Common myeloid progenitor, CD34-positive (primary cell): Measurements from ENCODE around the gene ACADSB.

Experiments used
- CTCF ChIA-PET: fragments of 350-600 bp; sonication (Branson Sonifier 250); formaldehyde crosslinking; loops from one replicate; lab custom pipeline; 2021; ENCODE audit warnings: antibody characterized with exemption; lab: Charles Lee
- POLR2A ChIA-PET: fragments of 350-600 bp; sonication (Branson Sonifier 250); formaldehyde crosslinking; loops from one replicate; lab custom pipeline; 2021; ENCODE audit warnings: antibody characterized with exemption; lab: Charles Lee
- DNase-seq, 3 donors: peaks; one replicate each; pipeline versions ENCODE4 v3.0.0 to v3.0.0-alpha.2; 2013
- H3K27ac ChIP-seq, 2 experiments: 1 replicate in 1 of 2; 2 replicates in 1 of 2; pipeline ENCODE4 v1.7.0; 2013; ENCODE audit warnings: inconsistent platforms in 2 of 2, low read length in 2 of 2, mild to moderate bottlenecking in 2 of 2, low read depth in 1 of 2, moderate library complexity in 1 of 2; ENCODE audit not compliant: severe bottlenecking in 2 of 2, insufficient read depth in 1 of 2, poor library complexity in 1 of 2
- H3K27me3 ChIP-seq, 5 experiments: replicated peaks in 2 of 5; 1 replicate in 3 of 5; 2 replicates in 2 of 5; pipeline versions ENCODE4 v1.6.1 to v1.7.0; 2013; ENCODE audit warnings: low read length in 4 of 5, mild to moderate bottlenecking in 2 of 5, moderate library complexity in 2 of 5, inconsistent platforms in 1 of 5; ENCODE audit not compliant: insufficient read depth in 5 of 5, control insufficient read depth in 4 of 5
- H3K36me3 ChIP-seq, 4 experiments: 1 replicate in 2 of 4; 2 replicates in 2 of 4; pipeline versions ENCODE4 v1.6.1 to v1.7.0; 2013; ENCODE audit warnings: low read length in 3 of 4, control low read depth in 1 of 4, mild to moderate bottlenecking in 1 of 4; ENCODE audit not compliant: control insufficient read depth in 4 of 4, insufficient read depth in 4 of 4
- H3K4me1 ChIP-seq, 4 experiments: 1 replicate in 3 of 4; 2 replicates in 1 of 4; pipeline versions ENCODE4 v1.6.1 to v1.7.1; 2013; ENCODE audit warnings: low read length in 3 of 4, mild to moderate bottlenecking in 3 of 4, control low read depth in 1 of 4, inconsistent platforms in 1 of 4, moderate library complexity in 1 of 4; ENCODE audit not compliant: control insufficient read depth in 4 of 4, insufficient read depth in 4 of 4; ENCODE audit errors: control extremely low read depth in 1 of 4
- H3K4me3 ChIP-seq, 7 experiments: 1 replicate in 4 of 7; 2 replicates in 3 of 7; pipeline versions ENCODE4 v1.5.1 to v1.7.0; 2013; ENCODE audit warnings: mild to moderate bottlenecking in 7 of 7, low read length in 6 of 7, moderate library complexity in 6 of 7, inconsistent platforms in 2 of 7, low read depth in 2 of 7, control low read depth in 1 of 7; ENCODE audit not compliant: insufficient read depth in 4 of 7, control insufficient read depth in 1 of 7; ENCODE audit errors: extremely low read depth in 1 of 7
- H3K9me3 ChIP-seq, 5 experiments: 1 replicate in 4 of 5; 2 replicates in 1 of 5; pipeline versions ENCODE4 v1.6.1 to v1.7.1; 2013; ENCODE audit warnings: low read length in 4 of 5, mild to moderate bottlenecking in 2 of 5, inconsistent platforms in 1 of 5, low read depth in 1 of 5, moderate library complexity in 1 of 5; ENCODE audit not compliant: control insufficient read depth in 4 of 5, insufficient read depth in 2 of 5; ENCODE audit errors: control extremely low read depth in 1 of 5
- WGBS: methylation state at CpG from one replicate; pipeline ENCODE4 v1.1.5; 2013; ENCODE audit not compliant: insufficient coverage; 5-methylcytosine and 5-hydroxymethylcytosine counted together

Gene ACADSB

GRCh38 chr10:123009105-123009820 is 457 bp downstream of the ACADSB start:
- Histone ChIP-seq H3K36me3 (peaks cover 0 to 8% (median 0%) of the 10 kb centered on the region in 4 experiments), H3K27ac (peak overlapping the region in 1 of 2 experiments; percentile 68), H3K9me3 (no peaks in the 10 kb centered on the region), H3K4me3 (peak overlapping the region; percentile 38 to 97 (median 77)), H3K27me3 (no peaks in the 10 kb centered on the region), H3K4me1 (peaks cover 10 to 31% (median 22%) of the 10 kb centered on the region in 4 experiments)
- POLR2A ChIA-PET = interaction anchor here (0.6 to 1.3 kb wide), 2 partner anchors 34 to 1398 kb away, joined by 3 read pairs; no protein-coding TSS in a partner anchor
- CTCF ChIA-PET = interaction anchor here (0.8 to 5.0 kb wide), 2 partner anchors 27 to 123 kb away, joined by 3 to 32 read pairs; partner anchors contain the start of gene PSTK
- WGBS = 0% methylated on average over 30 of the region's 34 CpGs
- DNase-seq = peak; percentile 8 to 44 (median 9)

GRCh38 chr10:123011987-123012386 is 3.2 kb downstream of the ACADSB start:
- ChIA-PET POLR2A (no interaction called here), CTCF (interaction anchor here (1.8 to 2.4 kb wide), 2 partner anchors 10 to 29 kb away, joined by 3 to 4 read pairs; no protein-coding TSS in a partner anchor)
- no peak overlapping the region for H3K27ac ChIP-seq
- no peaks in the 10 kb centered on the region for H3K27me3 ChIP-seq
- WGBS = 100% methylated on average over 3 of the region's 3 CpGs
- no peak overlapping the region for H3K4me3 ChIP-seq
- H3K4me1 ChIP-seq = peaks cover 10 to 28% (median 22%) of the 10 kb centered on the region in 4 experiments
- H3K36me3 ChIP-seq = peaks cover 0 to 5% (median 0%) of the 10 kb centered on the region in 4 experiments
- no peaks in the 10 kb centered on the region for H3K9me3 ChIP-seq
- DNase-seq = no peak

GRCh38 chr10:123013456-123014419 is 4.9 kb downstream of the ACADSB start:
- DNase-seq = no peak
- H3K4me3 ChIP-seq = no peak overlapping the region
- WGBS = 96% methylated on average over 33 of the region's 43 CpGs
- ChIA-PET CTCF (interaction anchor here (0.9 to 2.4 kb wide), 5 partner anchors 27 to 141 kb away, joined by 3 to 7 read pairs (median 4); no protein-coding TSS in a partner anchor), POLR2A (no interaction called here)
- H3K4me1 ChIP-seq = peaks cover 4 to 16% (median 12%) of the 10 kb centered on the region in 4 experiments
- no peaks in the 10 kb centered on the region for H3K27me3 ChIP-seq
- H3K27ac ChIP-seq = no peak overlapping the region
- H3K36me3 ChIP-seq = peaks cover 0 to 5% (median 0%) of the 10 kb centered on the region in 4 experiments
- no peaks in the 10 kb centered on the region for H3K9me3 ChIP-seq

- ChIA-PET POLR2A (no interaction called here), CTCF (interaction anchor here (1.7 kb wide), 1 partner anchor 15 kb away, joined by 4 read pairs; no protein-coding TSS in a partner anchor)
- Histone ChIP-seq H3K4me1 (peaks cover 1 to 7% (median 3%) of the 10 kb centered on the region in 4 experiments), H3K36me3 (peaks cover 0 to 5% (median 0%) of the 10 kb centered on the region in 4 experiments), H3K27me3 (no peaks in the 10 kb centered on the region), H3K27ac (no peak overlapping the region), H3K9me3 (no peaks in the 10 kb centered on the region), H3K4me3 (no peak overlapping the region)
- 87% methylated on average over 2 of the region's 2 CpGs for WGBS
- DNase-seq = no peak
These were observed 6.0 kb downstream of the ACADSB start for GRCh38 chr10:123014772-123015171.

GRCh38 chr10:123016228-123016627 is 7.4 kb downstream of the ACADSB start:
- Histone ChIP-seq H3K4me3 (no peak overlapping the region), H3K27me3 (no peaks in the 10 kb centered on the region), H3K27ac (no peak overlapping the region), H3K4me1 (peaks cover 0 to under 1% (median 0%) of the 10 kb centered on the region in 4 experiments), H3K9me3 (no peaks in the 10 kb centered on the region), H3K36me3 (peaks cover 0 to 5% (median 0%) of the 10 kb centered on the region in 4 experiments)
- CTCF ChIA-PET = interaction anchor here (1.5 kb wide), 1 partner anchor 27 kb away, joined by 6 read pairs; no protein-coding TSS in a partner anchor
- no peak for DNase-seq
- POLR2A ChIA-PET = no interaction called here
- 84% methylated on average over 3 of the region's 4 CpGs for WGBS

GRCh38 chr10:123017421-123018165 is 8.8 kb downstream of the ACADSB start:
- no peak for DNase-seq
- H3K27me3 ChIP-seq = no peaks in the 10 kb centered on the region
- H3K36me3 ChIP-seq = peaks cover 0 to 1% (median 0%) of the 10 kb centered on the region in 4 experiments
- CTCF ChIA-PET = no interaction called here
- H3K4me3 ChIP-seq = no peak overlapping the region
- POLR2A ChIA-PET = no interaction called here
- no peaks in the 10 kb centered on the region for H3K4me1 ChIP-seq
- 92% methylated on average over 6 of the region's 9 CpGs for WGBS
- H3K9me3 ChIP-seq = no peaks in the 10 kb centered on the region
- H3K27ac ChIP-seq = no peak overlapping the region
